ENCODE data around the gene DNAH17. TPM values are rescaled to one million over a fixed set of nuclear protein-coding genes. Genes with fewer than 3 reads are reported as not detected.
A peak's percentile ranks its signal among the peaks of the same experiment; 100 is the strongest.

DNAH17 gene
- total RNA-seq, 1 experiment from 2014 or later, result not detected

GRCh38 chr17:78450696-78451345 lies 126.4 kb downstream of the DNAH17 start:
- no peaks in the 10 kb centered on the region for H3K4me1 ChIP-seq (replicated peaks)
- H3K9me3 ChIP-seq (replicated peaks), result peaks cover 6% of the 10 kb centered on the region; the same call in 1 of the 2 replicates
- no peak overlapping the region for H3K27ac ChIP-seq
- no peak overlapping the region for H3K4me3 ChIP-seq
- H3K36me3 ChIP-seq, result no peaks in the 10 kb centered on the region
- peaks cover 3% of the 10 kb centered on the region; the same call in 1 of the 2 replicates for H3K27me3 ChIP-seq (replicated peaks)
- no peak for DNase-seq (ENCODE audit: low read depth in 1 of 2, low spot score in 2 of 2)

- peaks cover 6% of the 10 kb centered on the region; the same call in 1 of the 2 replicates for H3K9me3 ChIP-seq (replicated peaks)
- no peak overlapping the region for H3K4me3 ChIP-seq
- H3K27me3 ChIP-seq (replicated peaks), result peaks cover 3% of the 10 kb centered on the region; the same call in 1 of the 2 replicates
- H3K36me3 ChIP-seq, result no peaks in the 10 kb centered on the region
- H3K4me1 ChIP-seq (replicated peaks), result no peaks in the 10 kb centered on the region
- DNase-seq (ENCODE audit: low read depth in 1 of 2, low spot score in 2 of 2), result no peak
- H3K27ac ChIP-seq, result no peak overlapping the region
These were observed 127.1 kb downstream of the DNAH17 start for GRCh38 chr17:78449983-78450595.

GRCh38 chr17:78448356-78448993 lies 128.7 kb downstream of the DNAH17 start:
- no peaks in the 10 kb centered on the region for H3K4me1 ChIP-seq (replicated peaks)
- H3K27ac ChIP-seq, result no peak overlapping the region
- H3K27me3 ChIP-seq (replicated peaks), result peaks cover 3% of the 10 kb centered on the region; the same call in 1 of the 2 replicates
- H3K4me3 ChIP-seq, result no peak overlapping the region
- H3K36me3 ChIP-seq, result no peaks in the 10 kb centered on the region
- H3K9me3 ChIP-seq (replicated peaks), result peaks cover 6% of the 10 kb centered on the region; the same call in 1 of the 2 replicates
- no peak for DNase-seq (ENCODE audit: low read depth in 1 of 2, low spot score in 2 of 2)

DNA sequence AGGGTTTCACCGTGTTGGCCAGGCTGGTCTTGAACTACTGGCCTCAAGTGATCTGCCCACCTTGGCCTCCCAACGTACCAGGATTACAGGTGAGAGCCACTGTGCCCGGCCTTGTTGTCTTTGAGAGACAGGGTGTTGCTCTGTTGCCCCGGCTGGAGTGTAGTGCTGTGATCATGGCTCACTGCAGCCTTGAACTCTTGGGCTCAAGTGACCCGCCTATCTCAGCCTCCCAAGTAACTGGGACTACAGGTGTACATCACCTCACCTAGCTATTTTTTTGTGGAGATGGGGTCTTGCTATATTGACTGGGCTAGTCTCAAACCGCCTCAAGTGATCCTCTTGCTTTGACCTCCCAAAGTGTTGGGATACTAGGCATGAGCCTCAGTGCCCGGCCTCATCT lies 130.4 kb downstream of the DNAH17 start:
- no peaks in the 10 kb centered on the region for H3K27me3 ChIP-seq (replicated peaks)
- no peaks in the 10 kb centered on the region for H3K36me3 ChIP-seq
- no peak overlapping the region for H3K27ac ChIP-seq
- no peaks in the 10 kb centered on the region for H3K4me1 ChIP-seq (replicated peaks)
- H3K9me3 ChIP-seq (replicated peaks), result peaks cover 6% of the 10 kb centered on the region; the same call in 1 of the 2 replicates
- DNase-seq (ENCODE audit: low read depth in 1 of 2, low spot score in 2 of 2), result no peak
- no peak overlapping the region for H3K4me3 ChIP-seq

GRCh38 chr17:78444392-78444791 lies 132.8 kb downstream of the DNAH17 start:
- Histone ChIP-seq H3K27me3 (replicated peaks) (no peaks in the 10 kb centered on the region), H3K36me3 (no peaks in the 10 kb centered on the region), H3K4me3 (no peak overlapping the region), H3K9me3 (replicated peaks) (peaks cover 6% of the 10 kb centered on the region; the same call in 1 of the 2 replicates), H3K27ac (no peak overlapping the region), H3K4me1 (replicated peaks) (no peaks in the 10 kb centered on the region)
- no peak for DNase-seq (ENCODE audit: low read depth in 1 of 2, low spot score in 2 of 2)

DNA sequence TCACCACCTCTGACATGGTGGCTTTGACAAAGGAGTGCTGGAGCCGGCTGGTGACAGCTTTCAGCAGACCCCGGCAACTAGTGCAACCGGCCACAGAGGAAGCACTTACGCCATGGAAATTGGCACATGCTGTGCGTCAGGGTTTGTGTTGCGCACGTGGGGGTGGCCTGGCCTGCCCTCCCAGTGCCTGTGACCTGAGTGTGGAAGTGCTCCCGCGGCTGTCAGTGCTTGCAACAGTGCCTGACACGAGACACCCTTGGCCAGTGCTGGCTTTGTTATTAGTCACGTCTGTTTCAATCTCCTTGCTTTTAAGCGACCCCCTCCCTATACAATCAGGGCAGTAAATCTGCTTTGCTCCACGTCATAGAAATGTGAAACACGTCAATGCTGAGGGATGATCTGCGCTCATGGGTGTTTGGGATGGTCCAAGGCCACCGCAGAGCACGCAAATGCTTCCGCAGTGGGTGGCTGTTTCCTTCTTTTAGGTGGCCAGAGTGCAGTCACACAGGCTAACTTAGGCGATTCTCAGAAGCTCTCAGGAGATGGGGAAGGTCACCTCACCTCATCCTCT lies 134.5 kb downstream of the DNAH17 start:
- DNase-seq (ENCODE audit: low read depth in 1 of 2, low spot score in 2 of 2), result no peak
- no peak overlapping the region for H3K4me3 ChIP-seq
- no peaks in the 10 kb centered on the region for H3K4me1 ChIP-seq (replicated peaks)
- H3K9me3 ChIP-seq (replicated peaks), result no peaks in the 10 kb centered on the region; the same call in 1 of the 2 replicates
- no peaks in the 10 kb centered on the region for H3K36me3 ChIP-seq
- H3K27me3 ChIP-seq (replicated peaks), result no peaks in the 10 kb centered on the region
- no peak overlapping the region for H3K27ac ChIP-seq

DNA sequence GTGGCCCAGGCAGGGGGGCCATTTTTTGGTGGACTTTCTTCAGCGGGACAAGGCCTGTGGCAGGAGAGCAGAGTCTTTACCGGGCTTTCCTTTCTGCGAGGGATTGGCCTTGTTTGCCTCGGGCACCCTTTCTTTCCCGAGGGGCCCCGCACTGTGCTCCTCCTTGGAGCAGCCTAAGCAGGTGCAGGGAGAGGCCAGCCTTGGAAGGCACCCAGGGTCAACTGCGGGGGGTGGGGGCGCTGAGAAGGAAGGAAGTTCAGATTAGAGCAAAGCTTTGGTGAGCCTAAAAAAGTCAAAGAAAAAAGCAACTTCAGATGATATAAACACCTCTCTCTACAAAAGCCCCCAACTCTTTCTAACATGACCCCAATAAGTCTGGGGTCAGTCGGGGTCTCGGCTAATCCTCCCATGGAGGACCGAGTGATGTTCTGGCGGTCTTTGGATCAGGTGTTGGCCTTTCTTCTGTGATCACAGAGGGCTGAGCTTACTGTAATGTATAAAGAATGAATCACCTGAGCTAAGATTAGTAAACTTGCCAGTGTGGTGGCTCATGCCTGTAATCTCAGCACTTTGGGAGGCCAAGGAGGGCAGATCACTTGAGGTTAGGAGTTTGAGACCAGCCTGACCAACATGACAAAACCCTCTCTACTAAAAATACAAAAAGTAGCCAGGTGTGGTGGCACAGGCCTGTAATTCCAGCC lies 135.8 kb downstream of the DNAH17 start:
- Histone ChIP-seq H3K9me3 (replicated peaks) (no peaks in the 10 kb centered on the region), H3K27ac (no peak overlapping the region), H3K4me3 (no peak overlapping the region), H3K27me3 (replicated peaks) (no peaks in the 10 kb centered on the region), H3K4me1 (replicated peaks) (no peaks in the 10 kb centered on the region), H3K36me3 (no peaks in the 10 kb centered on the region)
- no peak for DNase-seq (ENCODE audit: low read depth in 1 of 2, low spot score in 2 of 2)

DNA sequence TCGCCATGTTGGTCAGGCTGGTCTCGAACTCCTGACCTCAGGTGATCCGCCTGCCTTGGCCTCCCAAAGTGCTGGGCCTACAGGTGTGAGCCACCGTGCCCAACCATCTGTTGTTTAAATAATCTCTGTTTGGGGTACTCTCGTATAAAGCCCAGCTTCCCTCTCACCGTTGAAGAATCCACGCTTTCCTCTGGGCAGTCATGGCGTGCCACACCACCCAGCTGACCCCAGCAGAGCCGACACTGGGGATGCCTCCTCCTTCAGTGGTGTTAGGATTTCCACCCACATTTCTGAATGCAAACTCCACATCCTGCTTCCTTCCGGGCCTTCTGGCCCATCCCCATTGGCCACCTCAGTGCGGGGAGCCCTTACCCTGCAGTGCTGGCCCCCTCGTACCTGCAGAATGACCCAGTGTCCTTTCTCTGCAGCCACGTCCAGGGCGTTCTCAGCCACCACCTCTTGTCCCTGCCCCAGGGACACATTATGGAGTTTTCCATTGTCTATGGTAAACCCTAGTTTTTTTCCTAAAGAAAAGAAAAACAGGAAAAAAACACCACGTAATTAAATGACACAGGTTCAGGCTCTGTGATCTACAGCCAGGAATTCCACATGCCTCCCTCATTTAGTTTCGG lies 138.4 kb downstream of the DNAH17 start:
- H3K27ac ChIP-seq, result no peak overlapping the region
- no peaks in the 10 kb centered on the region for H3K27me3 ChIP-seq (replicated peaks)
- H3K9me3 ChIP-seq (replicated peaks), result no peaks in the 10 kb centered on the region
- H3K4me1 ChIP-seq (replicated peaks), result no peaks in the 10 kb centered on the region
- H3K36me3 ChIP-seq, result no peaks in the 10 kb centered on the region
- DNase-seq (ENCODE audit: low read depth in 1 of 2, low spot score in 2 of 2), result no peak
- H3K4me3 ChIP-seq, result no peak overlapping the region

- H3K9me3 ChIP-seq (replicated peaks), result no peaks in the 10 kb centered on the region
- no peaks in the 10 kb centered on the region for H3K36me3 ChIP-seq
- DNase-seq (ENCODE audit: low read depth in 1 of 2, low spot score in 2 of 2), result no peak
- no peaks in the 10 kb centered on the region for H3K27me3 ChIP-seq (replicated peaks)
- H3K4me1 ChIP-seq (replicated peaks), result no peaks in the 10 kb centered on the region
- no peak overlapping the region for H3K27ac ChIP-seq
- no peak overlapping the region for H3K4me3 ChIP-seq
These were observed 138.9 kb downstream of the DNAH17 start for GRCh38 chr17:78438271-78438691.

GRCh38 chr17:78437508-78438169 lies 139.6 kb downstream of the DNAH17 start:
- Histone ChIP-seq H3K36me3 (no peaks in the 10 kb centered on the region), H3K9me3 (replicated peaks) (no peaks in the 10 kb centered on the region), H3K27ac (no peak overlapping the region), H3K4me1 (replicated peaks) (no peaks in the 10 kb centered on the region), H3K27me3 (replicated peaks) (no peaks in the 10 kb centered on the region), H3K4me3 (no peak overlapping the region)
- DNase-seq (ENCODE audit: low read depth in 1 of 2, low spot score in 2 of 2), result no peak

- no peak for DNase-seq (ENCODE audit: low read depth in 1 of 2, low spot score in 2 of 2)
- Histone ChIP-seq H3K27ac (no peak overlapping the region), H3K36me3 (no peaks in the 10 kb centered on the region), H3K4me3 (no peak overlapping the region), H3K9me3 (replicated peaks) (no peaks in the 10 kb centered on the region), H3K4me1 (replicated peaks) (no peaks in the 10 kb centered on the region), H3K27me3 (replicated peaks) (no peaks in the 10 kb centered on the region)
These were observed 141.7 kb downstream of the DNAH17 start for GRCh38 chr17:78435330-78436005.

DNA sequence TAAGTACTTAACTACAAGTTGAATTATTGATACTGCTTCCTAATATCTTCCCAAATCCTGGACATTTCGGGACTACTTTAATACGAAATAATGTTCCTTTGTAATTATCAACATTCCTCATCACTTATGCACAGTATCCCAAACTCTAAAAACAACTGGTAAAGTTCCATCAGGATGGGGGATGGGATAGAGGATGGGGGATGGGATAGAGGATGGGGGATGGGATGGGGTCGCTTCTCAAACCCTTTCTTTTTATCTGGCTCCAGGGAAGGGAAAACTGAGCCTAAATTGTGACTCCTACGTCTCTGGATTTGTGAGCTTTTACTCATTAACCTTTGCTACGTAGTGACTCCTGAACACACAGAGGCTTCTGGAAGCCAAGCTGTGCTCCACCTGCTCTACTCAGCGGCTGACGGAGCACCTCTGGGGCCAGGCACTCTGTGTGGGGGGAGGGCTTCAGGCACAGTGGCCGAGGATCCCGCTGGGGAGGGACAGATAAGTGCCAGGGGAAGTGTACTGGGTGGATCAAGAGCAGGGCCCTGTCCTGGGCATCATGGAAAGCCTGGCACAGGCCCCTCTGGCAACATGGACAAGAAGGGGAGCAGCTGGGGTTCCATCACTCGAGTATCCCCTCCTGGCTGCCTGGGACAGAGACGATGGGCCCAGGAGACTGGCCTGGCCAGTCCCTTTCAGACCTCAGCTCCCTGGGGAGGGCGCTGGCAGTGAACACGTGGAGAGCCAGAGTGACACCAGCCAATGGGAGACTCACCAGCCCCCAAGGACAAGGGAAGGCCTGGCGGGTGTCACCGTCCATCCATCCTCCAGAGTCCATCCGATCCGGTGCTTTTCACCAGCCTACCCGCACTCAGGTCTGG lies 142.5 kb downstream of the DNAH17 start:
- peak in 1 of 2 experiments; percentile 45 for DNase-seq (ENCODE audit: low read depth in 1 of 2, low spot score in 2 of 2)
- H3K27me3 ChIP-seq (replicated peaks), result no peaks in the 10 kb centered on the region
- H3K9me3 ChIP-seq (replicated peaks), result no peaks in the 10 kb centered on the region
- H3K36me3 ChIP-seq, result peaks cover 3% of the 10 kb centered on the region
- no peak overlapping the region for H3K27ac ChIP-seq
- no peak overlapping the region for H3K4me3 ChIP-seq
- no peaks in the 10 kb centered on the region for H3K4me1 ChIP-seq (replicated peaks)
